Measurements from ENCODE around the gene FGFBP1. TPM values are rescaled to one million over a fixed set of nuclear protein-coding genes. Genes with fewer than 3 reads are reported as not detected.
"Not testable (repeated sequence)": the region's sequence is repeated elsewhere in the genome, so short reads cannot be mapped to it uniquely, and the experiment has no call there.

The FGFBP1 gene
- total RNA-seq, 2 experiments from 2014 or later, result not detected

DNA sequence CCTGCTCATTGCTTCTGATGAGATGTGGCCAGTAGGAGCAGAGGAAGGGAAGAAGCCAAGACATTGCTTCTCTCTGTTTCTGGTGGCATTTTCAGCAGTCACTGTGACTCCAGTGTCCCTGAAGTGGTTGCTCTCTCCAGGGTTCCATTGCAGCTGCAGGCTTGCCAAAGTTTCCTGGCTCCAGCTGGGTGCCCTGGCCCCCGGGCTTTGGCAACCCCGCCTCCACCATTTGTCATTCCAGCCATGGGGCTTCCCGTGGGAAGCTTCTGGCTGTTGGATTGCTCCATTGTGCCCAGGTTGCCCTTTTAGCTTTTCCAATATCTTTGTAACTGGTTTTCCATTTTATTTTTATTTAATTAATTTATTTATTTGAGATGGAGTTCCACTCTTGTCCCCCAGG is 12.7 kb downstream of the FGFBP1 start:
- Mint-ChIP-seq H3K36me3 (ENCODE audit: low read depth) (no peaks in the 10 kb centered on the region), H3K4me1 (peaks cover 10% of the 10 kb centered on the region), H3K27ac (no peak overlapping the region), H3K27me3 (peaks cover 7% of the 10 kb centered on the region), H3K4me3 (no peak overlapping the region), H3K9me3 (ENCODE audit: low read depth) (no peaks in the 10 kb centered on the region)
- ChIA-PET CTCF (interaction anchor here (0.5 to 1.7 kb wide), 2 partner anchors 43 to 63 kb away, joined by 3 to 4 read pairs; no protein-coding TSS in a partner anchor), POLR2A (no interaction called here)
- intact Hi-C loops (cut with DNase I, micrococcal nuclease), result no loop called here
- DNase-seq, result no peak
- no peak for ATAC-seq

DNA sequence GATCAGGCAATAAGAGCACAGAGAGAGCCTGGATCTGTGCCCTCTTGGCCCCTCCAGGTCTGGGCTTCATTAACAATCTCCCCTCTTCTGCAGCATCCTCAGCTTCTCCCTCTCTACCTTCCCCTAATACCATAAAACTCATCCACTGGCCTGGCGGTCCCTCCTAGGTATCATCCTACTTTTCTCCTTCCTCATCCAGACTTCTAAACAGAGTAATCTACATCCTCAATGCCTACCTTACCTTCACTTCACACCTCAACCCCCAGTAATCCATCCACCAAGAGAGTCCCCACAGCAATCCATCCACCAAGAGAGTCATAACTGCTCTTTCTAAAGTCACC is 17.0 kb downstream of the FGFBP1 start:
- DNase-seq (no peak), ATAC-seq (no peak)
- no peaks in the 10 kb centered on the region for H3K9me3 Mint-ChIP-seq (ENCODE audit: low read depth)
- POLR2A ChIA-PET, result no interaction called here
- no peak overlapping the region for H3K27ac Mint-ChIP-seq
- intact Hi-C loops (cut with DNase I, micrococcal nuclease), result no loop called here
- H3K27me3 Mint-ChIP-seq, result peaks cover 17% of the 10 kb centered on the region
- no peaks in the 10 kb centered on the region for H3K4me1 Mint-ChIP-seq
- CTCF ChIA-PET, result interaction anchor here (1.0 to 1.5 kb wide), 3 partner anchors 39 to 116 kb away, joined by 3 to 5 read pairs (median 3); no protein-coding TSS in a partner anchor
- no peak overlapping the region for H3K4me3 Mint-ChIP-seq
- no peaks in the 10 kb centered on the region for H3K36me3 Mint-ChIP-seq (ENCODE audit: low read depth)

DNA sequence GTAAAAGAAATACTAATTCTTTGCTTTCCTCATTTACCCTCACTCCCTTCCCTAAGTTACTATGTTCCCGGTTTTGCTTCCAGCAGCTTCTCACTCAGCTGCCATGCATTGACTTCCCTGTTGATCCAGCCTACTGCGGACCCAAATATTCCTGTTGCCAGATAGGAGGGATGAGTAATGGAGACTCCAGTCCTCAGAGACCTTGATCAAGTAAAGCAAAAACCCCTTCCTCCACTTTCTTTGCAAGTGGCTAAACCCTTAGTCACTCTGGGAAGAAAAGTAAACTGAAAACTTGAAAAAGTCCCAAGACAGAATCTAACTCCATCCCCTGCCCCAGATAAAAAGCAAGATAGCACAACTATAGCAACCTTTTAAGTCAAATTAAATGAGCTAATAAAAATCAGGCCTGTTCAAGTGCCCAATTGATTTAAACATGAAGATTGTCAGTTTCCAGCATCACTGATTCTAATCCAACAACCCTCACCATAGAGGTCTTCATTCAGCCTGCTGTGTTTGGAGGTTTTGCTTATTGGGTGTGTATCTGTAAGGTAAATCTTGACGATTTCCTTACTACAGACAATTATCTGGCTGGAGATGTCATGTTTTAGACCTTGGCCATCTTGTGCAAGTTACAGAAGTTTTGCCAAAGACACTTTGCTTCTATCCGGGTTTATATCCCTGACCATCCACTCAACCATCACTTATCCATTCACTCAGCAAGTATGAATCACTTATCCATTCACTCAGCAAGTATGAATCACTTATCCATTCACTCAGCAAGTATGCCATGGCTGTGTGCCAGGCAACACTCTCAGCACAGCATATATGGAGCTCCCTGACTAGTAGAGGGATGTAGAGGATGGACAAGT is 17.6 kb downstream of the FGFBP1 start:
- peaks cover 19% of the 10 kb centered on the region for H3K27me3 Mint-ChIP-seq
- POLR2A ChIA-PET, result no interaction called here
- CTCF ChIA-PET, result interaction anchor here (1.0 to 1.5 kb wide), 3 partner anchors 38 to 115 kb away, joined by 3 to 5 read pairs (median 3); no protein-coding TSS in a partner anchor
- no peaks in the 10 kb centered on the region for H3K4me1 Mint-ChIP-seq
- no peaks in the 10 kb centered on the region for H3K9me3 Mint-ChIP-seq (ENCODE audit: low read depth)
- DNase-seq (peak; percentile 38), ATAC-seq (peak; percentile 36)
- H3K4me3 Mint-ChIP-seq, result no peak overlapping the region
- H3K27ac Mint-ChIP-seq, result no peak overlapping the region
- no peaks in the 10 kb centered on the region for H3K36me3 Mint-ChIP-seq (ENCODE audit: low read depth)
- intact Hi-C loops (cut with DNase I, micrococcal nuclease), result no loop called here

DNA sequence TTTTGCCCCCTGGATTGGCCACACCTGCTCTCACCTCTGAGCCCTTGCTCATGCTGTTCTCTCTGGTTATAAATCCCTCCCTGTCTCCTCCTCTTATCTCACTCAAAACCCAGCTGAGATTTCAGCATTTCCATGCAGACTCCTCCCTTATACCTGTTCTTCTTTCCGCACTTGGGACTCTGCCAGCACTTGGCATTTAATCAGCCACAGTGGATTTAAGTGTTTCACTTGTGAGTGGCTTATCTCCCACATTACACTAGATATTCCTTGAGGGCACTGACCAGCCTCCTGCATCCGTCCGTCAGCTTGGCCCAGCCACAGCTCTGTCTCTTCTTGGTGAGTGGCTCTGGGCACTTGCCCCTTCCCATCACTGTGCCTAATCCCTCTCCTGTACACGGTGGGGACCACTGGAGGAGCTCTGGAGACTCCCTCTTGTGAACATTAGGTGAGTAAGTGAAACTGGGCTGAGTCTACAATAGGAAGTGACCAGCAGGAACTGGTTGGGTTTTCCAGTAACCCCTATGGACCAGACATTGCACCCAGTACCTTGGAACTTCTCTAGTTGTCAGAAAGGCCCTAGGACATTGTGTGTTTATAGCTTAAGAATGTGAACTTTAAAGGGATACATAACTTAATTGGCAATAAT is 19.9 kb downstream of the FGFBP1 start:
- ChIA-PET POLR2A (no interaction called here), CTCF (interaction anchor here (1.3 to 1.4 kb wide), 2 partner anchors 35 to 36 kb away, joined by 3 to 5 read pairs; no protein-coding TSS in a partner anchor)
- ATAC-seq (no peak), DNase-seq (no peak)
- H3K27me3 Mint-ChIP-seq, result peaks cover 16% of the 10 kb centered on the region
- H3K36me3 Mint-ChIP-seq (ENCODE audit: low read depth), result no peaks in the 10 kb centered on the region
- peaks cover 2% of the 10 kb centered on the region for H3K4me1 Mint-ChIP-seq
- no peaks in the 10 kb centered on the region for H3K9me3 Mint-ChIP-seq (ENCODE audit: low read depth)
- no peak overlapping the region for H3K4me3 Mint-ChIP-seq
- H3K27ac Mint-ChIP-seq, result no peak overlapping the region
- intact Hi-C loops (cut with DNase I, micrococcal nuclease), result no loop called here

DNA sequence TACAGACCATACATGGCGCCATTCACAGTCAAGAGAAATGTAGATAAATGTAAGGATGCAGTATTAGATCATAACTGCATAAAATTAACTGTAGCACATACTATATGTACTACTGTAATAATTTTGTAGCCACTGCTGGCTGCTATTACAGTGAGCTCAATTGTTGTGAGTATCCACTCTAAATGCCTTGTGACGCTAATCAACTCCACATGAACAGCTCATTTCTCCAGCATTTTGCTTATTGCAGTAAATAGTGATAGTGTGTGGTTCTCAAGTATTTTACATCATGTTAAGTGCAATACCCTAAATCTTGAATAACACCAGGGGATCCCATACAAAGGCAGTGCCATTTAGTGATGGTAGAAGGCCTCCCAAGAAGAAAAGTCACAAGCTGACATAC is 21.2 kb downstream of the FGFBP1 start:
- ATAC-seq, result no peak
- CTCF ChIA-PET, result interaction anchor here (0.7 to 2.5 kb wide), 3 partner anchors 35 to 113 kb away, joined by 3 to 9 read pairs (median 3); no protein-coding TSS in a partner anchor
- Mint-ChIP-seq H3K9me3 (ENCODE audit: low read depth) (no peaks in the 10 kb centered on the region), H3K36me3 (ENCODE audit: low read depth) (no peaks in the 10 kb centered on the region), H3K4me1 (peaks cover 2% of the 10 kb centered on the region), H3K27ac (no peak overlapping the region), H3K4me3 (no peak overlapping the region), H3K27me3 (peaks cover 15% of the 10 kb centered on the region)
- POLR2A ChIA-PET, result no interaction called here
- intact Hi-C loops (cut with DNase I, micrococcal nuclease), result no loop called here
- no peak for DNase-seq

DNA sequence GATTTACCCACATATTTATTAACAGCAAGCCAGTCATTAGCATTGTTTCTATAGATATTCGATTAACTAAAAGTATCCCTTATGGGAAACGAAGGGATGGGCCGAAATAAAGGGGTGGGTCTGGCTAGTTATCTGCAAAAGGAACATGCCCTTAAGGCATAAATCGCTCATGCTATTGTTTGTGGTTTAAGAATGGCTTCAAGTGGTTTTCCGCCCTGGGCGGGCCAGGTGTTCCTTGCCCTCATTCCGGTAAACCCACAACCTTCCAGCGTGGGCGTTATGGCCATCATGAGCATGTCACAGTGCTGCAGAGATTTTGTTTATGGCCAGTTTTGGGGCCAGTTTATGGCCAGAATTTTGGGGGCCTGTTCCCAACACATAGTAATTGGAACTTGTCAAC is 22.2 kb downstream of the FGFBP1 start:
- CTCF ChIA-PET, result interaction anchor here (0.9 to 2.5 kb wide), 2 partner anchors 15 to 34 kb away, joined by 3 to 9 read pairs; no protein-coding TSS in a partner anchor
- H3K4me3 Mint-ChIP-seq; POLR2A ChIA-PET; DNase-seq; ATAC-seq; H3K4me1 Mint-ChIP-seq; H3K27ac Mint-ChIP-seq; H3K36me3 Mint-ChIP-seq (ENCODE audit: low read depth); H3K9me3 Mint-ChIP-seq (ENCODE audit: low read depth); intact Hi-C loops (cut with DNase I, micrococcal nuclease): not testable (repeated sequence)
- peaks cover 17% of the 10 kb centered on the region for H3K27me3 Mint-ChIP-seq

DNA sequence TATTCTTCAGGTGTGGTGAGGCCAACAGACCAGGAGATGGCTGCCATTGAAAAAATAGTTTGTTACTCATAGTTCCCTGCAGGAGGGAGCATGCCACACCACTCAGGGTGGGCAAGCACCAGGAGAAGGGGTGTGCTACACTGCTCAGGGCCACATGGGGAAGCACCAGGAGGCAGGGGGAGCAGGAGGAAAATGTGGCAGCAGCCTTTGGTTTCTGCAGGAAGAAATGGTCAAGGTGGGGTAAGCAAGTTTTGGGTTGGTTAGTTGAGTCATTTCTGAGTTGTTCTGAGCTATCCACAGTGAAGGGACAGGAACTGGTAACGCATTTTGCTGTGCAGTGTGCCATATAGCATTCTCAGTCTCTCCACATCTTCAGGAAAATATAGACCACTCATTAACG is 23.8 kb downstream of the FGFBP1 start:
- Mint-ChIP-seq H3K27me3 (peaks cover 12% of the 10 kb centered on the region), H3K4me1 (peaks cover 2% of the 10 kb centered on the region), H3K36me3 (ENCODE audit: low read depth) (no peaks in the 10 kb centered on the region), H3K27ac (no peak overlapping the region), H3K4me3 (no peak overlapping the region), H3K9me3 (ENCODE audit: low read depth) (no peaks in the 10 kb centered on the region)
- intact Hi-C loops (cut with DNase I, micrococcal nuclease), result no loop called here
- peak; percentile 33 for ATAC-seq
- no peak for DNase-seq
- POLR2A ChIA-PET, result no interaction called here
- CTCF ChIA-PET, result interaction anchor here (0.8 kb wide), 1 partner anchor 32 kb away, joined by 3 read pairs; no protein-coding TSS in a partner anchor

DNA sequence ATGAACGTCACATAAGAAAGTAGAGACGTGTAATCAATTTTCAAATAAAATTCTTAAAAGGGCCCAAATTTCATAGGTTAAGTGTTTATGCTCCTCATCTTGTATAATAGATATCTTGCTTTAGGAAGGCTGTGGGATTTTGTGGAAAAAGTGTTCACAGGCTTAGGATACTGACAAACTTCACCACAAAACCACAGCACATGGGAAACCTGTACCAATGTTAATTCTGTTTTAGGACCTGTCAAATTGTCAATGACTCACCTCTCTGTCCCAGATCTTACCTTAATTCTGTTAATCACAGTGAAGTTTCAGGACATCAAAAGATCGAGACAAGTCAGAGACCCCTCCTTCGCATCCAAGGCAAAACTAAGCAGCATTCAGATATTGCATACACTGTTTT is 24.2 kb downstream of the FGFBP1 start:
- POLR2A ChIA-PET, result no interaction called here
- Mint-ChIP-seq H3K27me3 (peaks cover 12% of the 10 kb centered on the region), H3K36me3 (ENCODE audit: low read depth) (no peaks in the 10 kb centered on the region), H3K27ac (no peak overlapping the region), H3K4me3 (no peak overlapping the region), H3K4me1 (peaks cover 2% of the 10 kb centered on the region), H3K9me3 (ENCODE audit: low read depth) (no peaks in the 10 kb centered on the region)
- no peak for DNase-seq
- intact Hi-C loops (cut with DNase I, micrococcal nuclease), result no loop called here
- no peak for ATAC-seq
- CTCF ChIA-PET, result interaction anchor here (0.8 to 1.2 kb wide), 2 partner anchors 32 to 109 kb away, joined by 4 to 8 read pairs; no protein-coding TSS in a partner anchor

DNA sequence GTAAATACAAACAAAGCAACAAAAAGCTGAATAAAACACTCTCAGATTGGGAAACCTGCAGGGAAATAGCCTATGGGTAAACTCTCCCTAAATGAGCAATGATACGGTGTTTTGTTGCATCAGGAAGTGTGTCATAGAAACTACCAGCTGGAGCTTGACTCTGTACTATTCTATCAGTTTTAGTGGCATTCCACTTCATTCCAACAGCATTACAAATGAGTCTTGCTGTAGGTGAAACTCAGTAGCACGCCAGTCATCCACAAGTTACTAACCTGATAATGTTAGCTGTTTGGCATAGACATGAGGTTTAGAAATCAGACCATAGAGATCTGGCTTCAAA is 24.9 kb downstream of the FGFBP1 start:
- no peak for DNase-seq
- intact Hi-C loops (cut with DNase I, micrococcal nuclease), result loop anchor here in 1 of 2 experiments (2.0 kb wide), 1 partner anchor 43 kb away; no protein-coding TSS in a partner anchor
- no peak overlapping the region for H3K27ac Mint-ChIP-seq
- no peaks in the 10 kb centered on the region for H3K36me3 Mint-ChIP-seq (ENCODE audit: low read depth)
- H3K27me3 Mint-ChIP-seq, result peaks cover 8% of the 10 kb centered on the region
- H3K4me3 Mint-ChIP-seq, result no peak overlapping the region
- H3K9me3 Mint-ChIP-seq (ENCODE audit: low read depth), result no peaks in the 10 kb centered on the region
- peak; percentile 77 for ATAC-seq
- H3K4me1 Mint-ChIP-seq, result peaks cover 2% of the 10 kb centered on the region
- ChIA-PET CTCF (interaction anchor here (0.6 to 1.2 kb wide), 5 partner anchors 31 to 1320 kb away, joined by 3 to 8 read pairs (median 4); no protein-coding TSS in a partner anchor), POLR2A (no interaction called here)

DNA sequence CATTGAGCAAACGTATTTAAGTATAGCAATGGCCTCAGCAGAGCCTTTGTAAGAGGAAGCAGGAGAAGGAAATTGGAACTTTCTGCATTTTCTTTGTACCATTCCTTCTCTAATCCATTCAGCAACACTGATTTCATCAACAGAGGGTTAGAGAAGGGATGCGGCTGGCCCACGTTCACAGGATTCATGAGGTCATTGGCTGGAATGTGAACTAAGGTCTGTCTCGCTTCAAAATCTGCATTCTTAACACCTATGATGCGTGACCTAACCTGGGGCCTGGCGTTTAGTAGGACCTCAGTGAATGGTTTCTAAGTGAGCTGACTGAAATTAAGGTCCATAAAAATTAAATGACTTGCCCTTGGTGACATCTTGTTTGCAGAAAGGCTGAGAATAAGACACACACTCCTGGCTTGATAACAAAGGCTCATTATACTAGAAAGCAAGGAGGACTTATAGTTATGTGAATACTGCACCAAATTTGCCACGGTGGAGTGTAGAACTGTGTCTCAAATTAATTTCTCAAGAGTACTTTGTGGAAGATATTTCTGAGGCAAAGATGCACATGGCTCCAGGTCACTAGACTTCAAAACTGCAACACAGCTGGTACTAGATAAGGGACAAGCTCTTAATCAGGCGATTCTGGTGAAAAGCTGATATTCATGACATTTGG is 25.4 kb downstream of the FGFBP1 start:
- Mint-ChIP-seq H3K36me3 (ENCODE audit: low read depth) (no peaks in the 10 kb centered on the region), H3K9me3 (ENCODE audit: low read depth) (no peaks in the 10 kb centered on the region), H3K27ac (no peak overlapping the region), H3K4me1 (peaks cover 2% of the 10 kb centered on the region), H3K27me3 (peaks cover 4% of the 10 kb centered on the region), H3K4me3 (no peak overlapping the region)
- no peak for DNase-seq
- ChIA-PET POLR2A (no interaction called here), CTCF (interaction anchor here (0.6 to 1.2 kb wide), 4 partner anchors 30 to 1320 kb away, joined by 3 to 8 read pairs (median 4); no protein-coding TSS in a partner anchor)
- intact Hi-C loops (cut with DNase I, micrococcal nuclease), result loop anchor here in 1 of 2 experiments (2.0 kb wide), 1 partner anchor 44 kb away; no protein-coding TSS in a partner anchor
- ATAC-seq, result no peak

DNA sequence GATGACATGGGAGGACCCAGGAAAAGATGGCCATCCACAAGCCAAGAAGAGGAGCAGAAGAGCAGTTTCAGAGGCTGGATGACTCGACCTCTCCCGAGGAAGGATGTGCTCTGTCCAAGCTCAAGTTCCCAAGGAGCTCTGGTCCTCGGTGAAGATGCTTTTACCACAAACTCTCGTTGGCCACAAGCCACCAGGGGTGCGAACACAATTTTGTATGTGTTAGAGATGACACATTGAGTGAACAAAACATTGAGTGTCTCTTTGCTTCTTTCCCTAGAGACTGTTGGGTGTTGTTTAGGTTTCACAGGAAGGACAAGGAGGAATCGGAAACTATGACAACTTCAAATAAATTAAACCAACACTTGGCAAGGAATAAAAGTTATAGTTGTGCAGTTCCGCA is 26.3 kb downstream of the FGFBP1 start:
- DNase-seq, result no peak
- peaks cover 6% of the 10 kb centered on the region for H3K27me3 Mint-ChIP-seq
- no peaks in the 10 kb centered on the region for H3K36me3 Mint-ChIP-seq (ENCODE audit: low read depth)
- H3K4me1 Mint-ChIP-seq, result peaks cover 2% of the 10 kb centered on the region
- H3K4me3 Mint-ChIP-seq, result no peak overlapping the region
- CTCF ChIA-PET, result interaction anchor here (0.7 kb wide), 1 partner anchor 377 kb away, joined by 4 read pairs; no protein-coding TSS in a partner anchor
- no peak overlapping the region for H3K27ac Mint-ChIP-seq
- H3K9me3 Mint-ChIP-seq (ENCODE audit: low read depth), result no peaks in the 10 kb centered on the region
- ATAC-seq, result no peak
- intact Hi-C loops (cut with DNase I, micrococcal nuclease), result loop anchor here in 1 of 2 experiments (2.0 kb wide), 1 partner anchor 45 kb away; no protein-coding TSS in a partner anchor
- POLR2A ChIA-PET, result no interaction called here
